Subcutaneous adipose tissue (tissue), 4 donors: ENCODE results near the gene C19orf47. TPM values are rescaled to one million over a fixed set of nuclear protein-coding genes. Genes with fewer than 3 reads are reported as not detected.

ENCODE experiments used
- CTCF ChIP-seq: fragments of 450-650 bp; IDR thresholded peaks from one replicate; pipeline ENCODE4 v1.5.1; 2016; ENCODE audit warnings: low read depth, mild to moderate bottlenecking, control low read depth, antibody characterized with exemption, moderate library complexity
- total RNA-seq, 4 donors: library from RNA; depleted of rRNA; stranded (reverse); fragments of >200 nt; gene quantifications; one replicate each; pipeline ENCODE4 v1.1.0, GENCODE V29; 2016

Gene C19orf47
- total RNA-seq, 4 donors from 2014 or later = 6.8 to 19.2 (median 10.2) TPM

- no peak for TF ChIP-seq CTCF
Observed at GRCh38 chr19:40286971-40287421, 61.2 kb downstream of the C19orf47 start.

GRCh38 chr19:40286235-40286970 is 61.8 kb downstream of the C19orf47 start:
- TF ChIP-seq CTCF = no peak

- no peak for TF ChIP-seq CTCF
Observed at GRCh38 chr19:40285353-40286234, 62.6 kb downstream of the C19orf47 start.

- no peak for TF ChIP-seq CTCF
Observed at GRCh38 chr19:40284501-40285352, 63.5 kb downstream of the C19orf47 start, which contains the start of gene AKT2. Gene AKT2 (minus strand): TSS chr19:40285345. CDS start chr19:40265267, 20,078 bp downstream.

GRCh38 chr19:40284251-40284500 is 64.0 kb downstream of the C19orf47 start:
- no peak for TF ChIP-seq CTCF

GRCh38 chr19:40283414-40284250 is 64.6 kb downstream of the C19orf47 start:
- no peak for TF ChIP-seq CTCF
